A549 treated with CORT108297 at 1 μM for 4 hours (cell line): ENCODE data around the gene CCDC121. TPM values are rescaled to one million over a fixed set of nuclear protein-coding genes. Genes with fewer than 3 reads are reported as not detected.

Experiments used
- total RNA-seq: library from RNA; stranded (reverse); fragments of 200-300 nt; extraction: Qiagen RNA extraction; gene quantifications from 5 replicates; pipeline ENCODE4 v1.2.3, GENCODE V29; 2022

Gene CCDC121, protein sequence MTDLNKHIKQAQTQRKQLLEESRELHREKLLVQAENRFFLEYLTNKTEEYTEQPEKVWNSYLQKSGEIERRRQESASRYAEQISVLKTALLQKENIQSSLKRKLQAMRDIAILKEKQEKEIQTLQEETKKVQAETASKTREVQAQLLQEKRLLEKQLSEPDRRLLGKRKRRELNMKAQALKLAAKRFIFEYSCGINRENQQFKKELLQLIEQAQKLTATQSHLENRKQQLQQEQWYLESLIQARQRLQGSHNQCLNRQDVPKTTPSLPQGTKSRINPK
- 3.6 to 4.3 TPM (median 4.0 TPM) in 5 replicates for total RNA-seq

DNA sequence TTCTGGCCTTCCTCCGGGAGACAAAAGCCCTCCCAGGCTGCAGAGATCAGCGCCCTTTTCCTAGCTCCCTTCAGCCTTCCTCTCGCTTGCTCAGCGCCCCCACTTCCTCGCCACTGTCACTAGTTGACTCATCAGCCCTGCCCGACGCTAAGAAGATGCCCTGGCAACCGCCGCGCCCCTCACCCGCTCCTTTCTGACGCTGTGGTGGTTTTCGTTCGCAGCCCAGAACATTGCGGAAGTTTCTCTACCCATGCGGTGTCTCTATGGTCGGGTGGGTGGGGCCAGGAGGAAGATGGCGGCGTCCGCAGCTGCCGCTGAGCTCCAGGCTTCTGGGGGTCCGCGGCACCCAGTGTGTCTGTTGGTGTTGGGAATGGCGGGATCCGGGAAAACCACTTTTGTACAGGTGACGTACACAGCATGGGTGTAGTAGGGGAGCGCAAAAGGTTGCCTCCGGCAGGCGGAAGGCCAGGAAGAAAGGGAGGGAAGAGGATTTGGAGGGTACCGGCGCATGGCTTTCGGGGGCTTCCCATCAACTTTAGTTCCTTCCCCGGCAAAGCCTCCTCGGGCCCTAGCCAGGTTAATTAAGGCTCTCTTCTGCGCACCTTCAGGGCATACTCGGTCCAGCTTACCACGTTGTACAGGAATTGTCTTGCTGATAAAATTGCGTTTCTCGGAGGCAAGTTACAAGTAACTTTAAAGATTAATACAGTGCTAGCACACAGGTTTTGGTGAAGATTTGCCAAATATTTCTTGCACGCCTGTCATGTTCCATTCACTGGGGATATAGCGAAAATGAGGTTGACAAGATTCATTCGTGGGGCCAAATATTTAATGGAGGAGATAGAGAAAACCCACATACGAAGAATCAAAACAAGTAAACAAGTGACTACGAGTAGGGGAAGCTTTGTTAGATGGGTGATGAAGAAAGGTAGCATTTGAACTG, at the start of gene CCDC121, which contains the start of gene GPN1:
TSS of gene CCDC121 (minus strand) at position 246 of the 943 bp plus-strand sequence. CDS start 1,213 bp downstream, outside the sequence.
TSS of gene GPN1 (plus strand) at position 284 of the 943 bp plus-strand sequence. CDS start at position 293, 9 bp downstream.

DNA sequence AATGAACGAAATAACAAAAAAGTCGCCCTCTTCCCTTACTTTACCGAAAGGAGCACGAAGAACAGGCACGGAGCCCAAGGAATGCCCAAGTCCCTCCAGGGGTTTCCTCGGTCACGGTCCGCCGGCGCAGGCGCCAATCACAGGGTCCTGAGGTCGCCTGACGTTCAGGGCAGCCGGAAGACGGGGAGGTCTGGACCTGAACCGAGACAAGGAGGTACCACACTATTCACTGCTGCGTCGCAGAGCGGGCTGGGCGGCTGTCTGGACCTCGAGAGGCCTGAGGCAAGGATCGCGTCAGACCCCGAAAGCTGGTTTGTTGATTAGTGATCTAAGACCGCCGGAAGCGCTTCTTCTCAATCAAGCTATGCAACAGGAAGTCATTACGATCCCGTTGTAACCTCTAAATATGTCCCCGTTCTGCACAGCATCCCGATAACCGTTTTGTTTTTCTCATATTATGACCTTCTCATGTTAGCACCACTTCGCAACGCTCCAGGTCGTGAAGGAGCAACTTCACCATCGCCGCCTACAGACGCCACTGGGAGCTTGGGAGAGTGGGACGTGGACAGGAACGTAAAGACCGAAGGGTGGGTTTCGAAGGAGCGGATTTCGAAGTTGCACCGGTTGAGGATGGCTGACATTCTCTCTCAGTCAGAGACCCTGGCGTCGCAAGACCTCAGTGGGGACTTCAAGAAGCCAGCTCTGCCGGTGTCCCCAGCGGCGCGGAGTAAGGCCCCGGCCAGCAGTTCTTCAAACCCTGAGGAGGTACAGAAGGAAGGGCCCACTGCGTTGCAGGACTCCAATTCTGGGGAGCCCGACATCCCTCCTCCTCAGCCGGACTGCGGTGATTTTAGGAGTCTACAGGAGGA, 34.7 kb upstream of the CCDC121 start, which contains the start of the genes SLC4A1AP and SUPT7L:
TSS of gene SLC4A1AP (plus strand) at position 605 of the 869 bp plus-strand sequence. CDS start at position 631, 26 bp downstream.
TSS of gene SUPT7L (minus strand) at position 330 of the 869 bp plus-strand sequence. CDS start 1,422 bp downstream, outside the sequence.

DNA sequence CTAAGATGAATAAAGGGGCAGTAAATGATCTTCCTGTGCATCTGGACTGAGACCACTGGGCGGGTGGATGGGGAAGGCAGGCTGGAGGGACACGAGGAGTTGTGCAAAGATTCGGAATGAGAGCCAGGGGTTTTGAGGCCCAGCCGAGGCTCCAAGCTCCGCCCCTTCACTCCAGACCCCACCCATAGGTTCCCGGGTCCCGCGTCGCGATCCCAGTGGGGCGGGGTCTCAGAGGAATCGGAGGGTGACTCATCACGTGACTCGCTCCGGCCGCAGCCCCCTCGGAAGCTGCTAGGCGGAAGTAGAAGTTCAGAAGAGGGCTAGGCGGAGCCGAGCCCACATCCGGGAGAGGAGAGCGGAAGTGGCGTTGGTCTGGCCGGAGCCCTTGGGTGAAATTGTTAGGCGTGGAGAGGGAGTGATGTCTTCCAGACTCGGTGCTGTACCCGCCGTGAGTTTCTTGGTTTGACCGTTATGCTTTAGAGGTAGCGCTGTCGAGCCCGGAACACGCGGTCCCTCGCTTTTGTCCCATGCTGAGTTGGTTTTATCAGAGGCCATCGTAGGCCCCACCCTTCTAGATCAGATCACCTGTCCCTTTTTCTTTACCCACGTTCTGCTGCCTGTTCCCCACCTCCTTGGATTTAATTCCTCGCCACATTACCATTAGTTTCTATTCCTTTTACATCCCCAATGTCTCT, 46.0 kb downstream of the CCDC121 start, which contains the start of gene ZNF512:
TSS of gene ZNF512 (plus strand) at position 348 of the 695 bp plus-strand sequence. CDS start at position 419, 71 bp downstream.

Other genes starting within 250 kb of the CCDC121 start
- gene ZNF513, start 248.3 kb downstream of the CCDC121 start, total RNA-seq: 11.0 to 15.5 TPM (median 14.5 TPM) in 5 replicates
- gene PPM1G, start 219.4 kb downstream of the CCDC121 start, total RNA-seq: 161 to 174 TPM (median 170 TPM) in 5 replicates
- gene NRBP1, start 200.4 kb downstream of the CCDC121 start, total RNA-seq: 127 to 140 TPM (median 138 TPM) in 5 replicates
- 0.17 to 0.76 TPM (median 0.62 TPM) in 5 replicates for gene KRTCAP3, start 186.6 kb downstream of the CCDC121 start, total RNA-seq
- gene IFT172, start 139.3 kb downstream of the CCDC121 start, total RNA-seq: 7.8 to 9.5 TPM (median 9.3 TPM) in 5 replicates
- gene FNDC4, start 133.8 kb downstream of the CCDC121 start, total RNA-seq: 3.3 to 5.3 TPM (median 3.9 TPM) in 5 replicates
- 0.13 to 0.58 TPM (median 0.30 TPM) in 5 replicates for gene GCKR, start 132.2 kb downstream of the CCDC121 start, total RNA-seq
- gene ZNF512, start 46.0 kb downstream of the CCDC121 start, total RNA-seq: 16.3 to 21.7 TPM (median 18.8 TPM) in 5 replicates
- 52.9 to 63.0 TPM (median 58.9 TPM) in 5 replicates for gene GPN1, start within 50 bp of the CCDC121 start, total RNA-seq
- gene SUPT7L, start 34.6 kb upstream of the CCDC121 start, total RNA-seq: 32.2 to 35.2 TPM (median 33.2 TPM) in 5 replicates
- 28.3 to 41.8 TPM (median 30.9 TPM) in 5 replicates for gene SLC4A1AP, start 34.9 kb upstream of the CCDC121 start, total RNA-seq
- 299 to 531 TPM (median 310 TPM) in 5 replicates for gene MRPL33, start 142.7 kb upstream of the CCDC121 start, total RNA-seq